GM12892 (cell line): ENCODE results near the gene GPR135.
A peak's percentile ranks its signal among the peaks of the same experiment; 100 is the strongest.

Experiments used
- DNase-seq: peaks from one replicate; pipeline ENCODE4 v3.0.0; 2011; ENCODE audit not compliant: insufficient read length
- FAIRE-seq: peaks from 2 replicates; lab custom pipeline; 2011; peaks lifted over from hg19 to GRCh38; lab: Jason Lieb, UNC
- POLR2A ChIP-seq: IDR thresholded peaks from 2 replicates; pipeline ENCODE4 v1.6.1; 2011; ENCODE audit warnings: low read depth, low read length, control low read depth
- POLR2AphosphoS5 ChIP-seq: IDR thresholded peaks from 2 replicates; pipeline ENCODE4 v1.6.1; 2011; ENCODE audit warnings: low read depth, low read length, control low read depth
- TAF1 ChIP-seq: IDR thresholded peaks from 2 replicates; pipeline ENCODE4 v1.6.1; 2011; ENCODE audit warnings: low read depth, mild to moderate bottlenecking, control low read depth, low read length, borderline replicate concordance

Gene GPR135

GRCh38 chr14:59483819-59484638 is 18.8 kb upstream of the GPR135 start, which contains the start of the genes JKAMP and L3HYPDH:
Gene JKAMP (plus strand): TSS chr14:59484517. CDS start chr14:59484590, 73 bp downstream.
Gene L3HYPDH (minus strand): TSS chr14:59484408. CDS start chr14:59484316, 92 bp downstream.
- peak; percentile 83; the same call in 1 of the 2 replicates for TF ChIP-seq POLR2AphosphoS5
- peak; percentile 86 for TF ChIP-seq POLR2A
- no peak for TF ChIP-seq TAF1
- DNase-seq (peak; percentile 80), FAIRE-seq (peak; percentile 88)

GRCh38 chr14:59483363-59483762 is 18.2 kb upstream of the GPR135 start:
- no peak for FAIRE-seq
- TF ChIP-seq POLR2AphosphoS5 (no peak), POLR2A (no peak), TAF1 (no peak)

GRCh38 chr14:59482541-59483331 is 17.6 kb upstream of the GPR135 start:
- DNase-seq, result no peak
- no peak for FAIRE-seq
- TF ChIP-seq TAF1 (no peak), POLR2A (no peak), POLR2AphosphoS5 (no peak)

More at GRCh38 chr14:59483363-59483762, 18.2 kb upstream of the GPR135 start:
- DNase-seq, result no peak

- FAIRE-seq (no peak), DNase-seq (no peak)
- TF ChIP-seq TAF1, result no peak
- TF ChIP-seq POLR2A, result no peak
- no peak for TF ChIP-seq POLR2AphosphoS5
Observed at GRCh38 chr14:59481871-59482540, 16.8 kb upstream of the GPR135 start.

GRCh38 chr14:59481407-59481806 is 16.2 kb upstream of the GPR135 start:
- FAIRE-seq (no peak), DNase-seq (no peak)
- no peak for TF ChIP-seq POLR2A
- no peak for TF ChIP-seq POLR2AphosphoS5
- TF ChIP-seq TAF1, result no peak

- DNase-seq (no peak), FAIRE-seq (no peak)
- TF ChIP-seq TAF1, result no peak
- no peak for TF ChIP-seq POLR2AphosphoS5
- no peak for TF ChIP-seq POLR2A
Observed at GRCh38 chr14:59480166-59480565, 15.0 kb upstream of the GPR135 start.

GRCh38 chr14:59478540-59478939 is 13.4 kb upstream of the GPR135 start:
- FAIRE-seq, result no peak
- no peak for DNase-seq
- TF ChIP-seq TAF1, result no peak
- TF ChIP-seq POLR2A, result no peak
- no peak for TF ChIP-seq POLR2AphosphoS5

GRCh38 chr14:59475709-59476108 is 10.5 kb upstream of the GPR135 start:
- TF ChIP-seq POLR2AphosphoS5, result no peak
- TF ChIP-seq POLR2A, result no peak
- peak; percentile 27 for FAIRE-seq
- no peak for DNase-seq

GRCh38 chr14:59474172-59474571 is 9.0 kb upstream of the GPR135 start:
- no peak for FAIRE-seq
- no peak for DNase-seq
- no peak for TF ChIP-seq POLR2AphosphoS5

- peak; percentile 50 for FAIRE-seq
- peak; percentile 62 for DNase-seq
- TF ChIP-seq TAF1 (no peak), POLR2A (no peak), POLR2AphosphoS5 (no peak)
Observed at GRCh38 chr14:59464486-59465315, 479 bp downstream of the GPR135 start.
